DMS79 treated with DMSO at 0.1 percent for 48 hours (cell line): ENCODE measurements around the gene SSX1.
"Not testable (repeated sequence)": the region's sequence is repeated elsewhere in the genome, so short reads cannot be mapped to it uniquely, and the experiment has no call there.

Source experiments
- DNase-seq: peaks from one replicate; lab custom pipeline; 2025; lab: John Stamatoyannopoulos, UW

SSX1 gene

GRCh38 chrX:48255062-48255796 is at the start of gene SSX1:
SSX1 (plus strand) TSS chrX:48255392; CDS start chrX:48257242, 1,850 bp downstream.
- not testable (repeated sequence) for DNase-seq

DNA sequence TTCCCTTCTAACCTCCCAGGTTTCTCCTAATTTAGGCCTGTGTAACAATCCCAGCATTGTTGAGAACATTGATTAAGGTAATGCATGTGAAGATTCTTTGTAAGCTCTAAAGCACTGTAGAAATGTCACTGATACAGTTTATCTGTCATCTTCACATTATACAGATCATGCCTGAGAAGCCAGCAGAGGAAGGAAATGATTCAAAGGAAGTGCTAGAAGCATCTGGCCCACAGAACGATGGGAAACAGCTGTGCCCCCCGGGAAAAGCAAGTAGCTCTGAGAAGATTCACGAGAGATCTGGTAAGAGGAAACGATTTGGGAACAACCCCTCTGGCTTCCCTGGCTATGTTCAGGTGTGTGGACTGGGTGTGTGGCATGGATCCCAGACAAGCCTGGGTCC is 40.9 kb upstream of the SSX1 start:
- not testable (repeated sequence) for DNase-seq

GRCh38 chrX:48224196-48224595 is 31.0 kb upstream of the SSX1 start:
- DNase-seq: not testable (repeated sequence)

- not testable (repeated sequence) for DNase-seq
These were observed 2.2 kb upstream of the SSX1 start for GRCh38 chrX:48252945-48253344.

DNA sequence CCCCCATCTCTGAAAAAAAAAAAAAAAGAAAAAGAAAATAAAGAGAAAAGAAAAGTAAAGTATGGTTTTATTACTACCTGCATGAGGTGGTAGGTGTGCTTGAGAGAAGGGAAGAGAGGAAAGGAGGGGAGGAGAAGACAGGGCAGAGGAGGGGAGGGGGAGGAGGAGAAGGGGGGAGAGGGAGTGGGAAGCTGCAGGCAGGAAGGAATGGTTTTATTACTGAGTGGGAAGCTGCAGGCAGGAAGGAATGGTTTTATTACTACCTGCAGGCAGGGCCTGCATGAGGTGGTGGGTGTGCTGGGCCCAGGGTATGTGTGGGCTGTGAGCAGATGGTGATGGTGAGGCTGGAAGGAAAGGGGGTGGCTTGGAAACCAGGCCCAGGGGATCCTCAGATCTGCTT is 19.2 kb downstream of the SSX1 start:
- not testable (repeated sequence) for DNase-seq

GRCh38 chrX:48278958-48279357 is 23.8 kb downstream of the SSX1 start:
- DNase-seq: no peak

- DNase-seq: not testable (repeated sequence)
These were observed 25.5 kb downstream of the SSX1 start for GRCh38 chrX:48280729-48281128.

DNA sequence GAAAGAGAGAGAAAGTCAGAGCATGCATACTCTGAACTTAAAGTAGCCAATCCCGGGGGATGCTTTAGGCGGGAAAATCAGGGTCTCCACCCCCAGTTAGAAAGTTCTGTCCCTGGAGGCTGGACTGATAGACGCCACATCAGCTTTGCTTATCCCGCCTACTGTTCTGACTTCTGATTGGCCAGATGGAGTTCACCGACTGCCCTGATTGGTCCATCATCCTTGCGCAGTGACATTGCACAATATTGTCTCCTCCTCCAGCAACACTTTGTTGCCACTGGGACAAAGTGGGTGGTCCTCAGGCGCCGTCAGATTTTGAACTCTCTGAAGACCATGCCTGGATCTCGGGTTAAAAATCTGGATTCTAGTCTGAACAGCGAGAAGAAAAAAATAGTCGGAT is 51.0 kb downstream of the SSX1 start:
- DNase-seq: no peak

DNA sequence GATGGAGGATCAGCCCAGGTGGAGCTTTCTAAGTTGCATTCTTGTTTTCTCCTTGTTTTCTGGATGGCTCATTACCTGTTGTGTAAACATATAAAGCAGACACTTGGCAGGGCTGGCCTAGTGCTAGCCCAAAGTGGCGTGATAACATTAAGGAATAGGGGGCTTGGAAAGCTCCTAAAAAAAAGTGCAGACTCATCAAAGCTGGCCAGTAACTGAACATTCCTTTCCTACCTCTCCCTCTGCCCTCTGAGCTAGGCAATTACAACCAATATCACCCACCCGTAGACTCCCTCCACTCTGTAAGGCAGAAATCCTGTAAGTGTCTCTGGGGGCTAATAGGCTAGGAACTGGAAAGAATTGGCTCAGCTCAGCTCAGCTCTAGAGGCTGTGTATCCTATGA is 58.8 kb downstream of the SSX1 start:
- DNase-seq: not testable (repeated sequence)
